Mesendoderm (in vitro differentiated cells): Measurements from ENCODE around the gene CLIP1.
A peak's percentile ranks its signal among the peaks of the same experiment; 100 is the strongest.
"Not testable (repeated sequence)": the region's sequence is repeated elsewhere in the genome, so short reads cannot be mapped to it uniquely, and the experiment has no call there.

Experiments used
- DNase-seq: peaks from one replicate; pipeline ENCODE4 v3.0.0; 2013
- H2AK5ac ChIP-seq: 2 replicates; pipeline ENCODE4 v1.6.1; 2013; ENCODE audit warnings: low read length, inconsistent platforms
- H2BK120ac ChIP-seq: 2 replicates; pipeline ENCODE4 v1.6.1; 2013; ENCODE audit warnings: low read depth, mild to moderate bottlenecking, low read length, moderate library complexity, mixed read lengths
- H2BK15ac ChIP-seq: replicated peaks from 2 replicates; pipeline ENCODE4 v1.6.1; 2013; ENCODE audit warnings: low read depth, mild to moderate bottlenecking, moderate library complexity
- H2BK5ac ChIP-seq: 2 replicates; pipeline ENCODE4 v1.6.1; 2013; ENCODE audit warnings: low read length, inconsistent platforms
- H3K18ac ChIP-seq: 2 replicates; pipeline ENCODE4 v1.6.1; 2013; ENCODE audit warnings: mild to moderate bottlenecking, low read length, mixed read lengths
- H3K23ac ChIP-seq: one replicate; pipeline ENCODE4 v1.6.1; 2013; ENCODE audit warnings: low read length
- H3K27ac ChIP-seq: 2 replicates; pipeline ENCODE4 v1.5.1; 2013; ENCODE audit warnings: low read depth, mild to moderate bottlenecking, inconsistent platforms, low read length, moderate library complexity
- H3K27me3 ChIP-seq: 2 replicates; pipeline ENCODE4 v1.6.1; 2013; ENCODE audit warnings: low read length, control low read depth, mild to moderate bottlenecking, inconsistent platforms; ENCODE audit not compliant: insufficient read depth, poor library complexity
- H3K36me3 ChIP-seq: 2 replicates; pipeline ENCODE4 v1.6.1; 2013; ENCODE audit warnings: low read length, inconsistent platforms; ENCODE audit not compliant: control insufficient read depth, insufficient read depth
- H3K4ac ChIP-seq: one replicate; pipeline ENCODE4 v1.6.1; 2013; ENCODE audit warnings: low read depth, mild to moderate bottlenecking, low read length, moderate library complexity
- H3K4me1 ChIP-seq: 2 replicates; pipeline ENCODE4 v1.6.1; 2013; ENCODE audit warnings: low read depth, low read length, inconsistent platforms; ENCODE audit not compliant: control insufficient read depth
- H3K4me2 ChIP-seq: 2 replicates; pipeline ENCODE4 v1.6.1; 2013; ENCODE audit warnings: low read length
- H3K4me3 ChIP-seq: 2 replicates; pipeline ENCODE4 v1.5.1; 2013; ENCODE audit warnings: mild to moderate bottlenecking, low read length
- H3K56ac ChIP-seq: one replicate; pipeline ENCODE4 v1.6.1; 2013; ENCODE audit warnings: low read length
- H3K79me1 ChIP-seq: 2 replicates; pipeline ENCODE4 v1.6.1; 2013; ENCODE audit warnings: low read length, inconsistent platforms
- H3K79me2 ChIP-seq: 2 replicates; pipeline ENCODE4 v1.6.1; 2013; ENCODE audit warnings: mild to moderate bottlenecking, low read length; ENCODE audit not compliant: control insufficient read depth, insufficient read depth
- H3K9ac ChIP-seq: 2 replicates; pipeline ENCODE4 v1.6.1; 2013; ENCODE audit warnings: low read length, inconsistent platforms
- H4K5ac ChIP-seq: one replicate; pipeline ENCODE4 v1.6.1; 2013; ENCODE audit warnings: low read length
- H4K8ac ChIP-seq: one replicate; pipeline ENCODE4 v1.6.1; 2013; ENCODE audit warnings: low read depth, mild to moderate bottlenecking, control low read depth, low read length, moderate library complexity
- WGBS: extraction: QIAGEN DNeasy Blood & Tissue Kit; methylation state at CpG from one replicate; pipeline ENCODE4 v1.1.7; 2013; ENCODE audit warnings: low lambda C conversion rate, missing lambda C conversion rate; ENCODE audit not compliant: insufficient coverage; ENCODE audit errors: extremely low coverage; 5-methylcytosine and 5-hydroxymethylcytosine counted together

Gene CLIP1

GRCh38 chr12:122464317-122465042, 42.0 kb upstream of the CLIP1 start:
- DNase-seq = peak; percentile 67
- H2BK15ac ChIP-seq, H3K36me3 ChIP-seq, H2BK5ac ChIP-seq, H3K79me2 ChIP-seq, H2AK5ac ChIP-seq, H3K9ac ChIP-seq, H3K27me3 ChIP-seq, H3K18ac ChIP-seq, H3K56ac ChIP-seq, H3K4ac ChIP-seq, H3K4me2 ChIP-seq, H3K4me3 ChIP-seq, H3K23ac ChIP-seq, H2BK120ac ChIP-seq, H3K4me1 ChIP-seq, H3K27ac ChIP-seq, H4K5ac ChIP-seq, H3K79me1 ChIP-seq, H4K8ac ChIP-seq: not testable (repeated sequence)
- 100% methylated on average over 3 of the region's 17 CpGs for WGBS

- WGBS = no CpG with 5 or more reads among the region's 2 CpGs
- Histone ChIP-seq H3K23ac (no peak overlapping the region), H2BK5ac (no peak overlapping the region)
Observed at GRCh38 chr12:122460641-122461040, 38.2 kb upstream of the CLIP1 start.

GRCh38 chr12:122460061-122460460, 37.6 kb upstream of the CLIP1 start:
- DNase-seq = no peak
- WGBS = no CpG with 5 or more reads among the region's 7 CpGs
- no peaks in the 10 kb centered on the region for H3K36me3 ChIP-seq

More at GRCh38 chr12:122460641-122461040, 38.2 kb upstream of the CLIP1 start:
- no peaks in the 10 kb centered on the region for H3K79me2 ChIP-seq
- no peak overlapping the region for H3K56ac ChIP-seq
- DNase-seq = no peak
- H3K4ac ChIP-seq = no peak overlapping the region
- H2AK5ac ChIP-seq = no peak overlapping the region
- H3K27me3 ChIP-seq = no peaks in the 10 kb centered on the region
- H4K8ac ChIP-seq = no peak overlapping the region
- no peak overlapping the region for H3K9ac ChIP-seq
- no peak overlapping the region for H3K4me2 ChIP-seq
- H3K79me1 ChIP-seq = no peaks in the 10 kb centered on the region
- no peak overlapping the region for H3K4me3 ChIP-seq
- H3K18ac ChIP-seq = no peak overlapping the region
- no peaks in the 10 kb centered on the region for H3K36me3 ChIP-seq
- no peaks in the 10 kb centered on the region for H3K4me1 ChIP-seq
- no peak overlapping the region for H2BK15ac ChIP-seq
- no peak overlapping the region for H2BK120ac ChIP-seq
- H3K27ac ChIP-seq = no peak overlapping the region
- no peak overlapping the region for H4K5ac ChIP-seq

GRCh38 chr12:122459211-122459610, 36.7 kb upstream of the CLIP1 start:
- no peak overlapping the region for H2BK5ac ChIP-seq
- no peak overlapping the region for H4K5ac ChIP-seq
- no peak overlapping the region for H3K56ac ChIP-seq
- no peaks in the 10 kb centered on the region for H3K79me2 ChIP-seq
- WGBS = no CpG with 5 or more reads among the region's 2 CpGs
- H3K4me2 ChIP-seq = no peak overlapping the region
- no peak overlapping the region for H3K23ac ChIP-seq
- H2BK120ac ChIP-seq = no peak overlapping the region
- no peak overlapping the region for H3K18ac ChIP-seq
- no peak overlapping the region for H3K4me3 ChIP-seq
- H3K4me1 ChIP-seq = no peaks in the 10 kb centered on the region
- no peak overlapping the region for H2AK5ac ChIP-seq
- H4K8ac ChIP-seq = no peak overlapping the region
- no peak overlapping the region for H2BK15ac ChIP-seq
- no peak for DNase-seq
- H3K79me1 ChIP-seq = no peaks in the 10 kb centered on the region
- no peaks in the 10 kb centered on the region for H3K36me3 ChIP-seq
- H3K9ac ChIP-seq = no peak overlapping the region
- no peak overlapping the region for H3K4ac ChIP-seq
- no peaks in the 10 kb centered on the region for H3K27me3 ChIP-seq
- no peak overlapping the region for H3K27ac ChIP-seq

More at GRCh38 chr12:122460061-122460460, 37.6 kb upstream of the CLIP1 start:
- Histone ChIP-seq H3K4me1 (no peaks in the 10 kb centered on the region), H3K4me3 (no peak overlapping the region), H3K4me2 (no peak overlapping the region), H3K4ac (no peak overlapping the region), H3K79me1 (no peaks in the 10 kb centered on the region), H2AK5ac (no peak overlapping the region), H3K27ac (no peak overlapping the region), H4K5ac (no peak overlapping the region), H3K79me2 (no peaks in the 10 kb centered on the region), H3K27me3 (no peaks in the 10 kb centered on the region), H2BK5ac (no peak overlapping the region), H3K56ac (no peak overlapping the region), H3K9ac (no peak overlapping the region), H2BK120ac (no peak overlapping the region), H3K23ac (no peak overlapping the region), H3K18ac (no peak overlapping the region), H4K8ac (no peak overlapping the region), H2BK15ac (no peak overlapping the region)

- H3K36me3 ChIP-seq = no peaks in the 10 kb centered on the region
- WGBS = no CpG with 5 or more reads among the region's 17 CpGs
- no peak overlapping the region for H2BK5ac ChIP-seq
Observed at GRCh38 chr12:122458105-122459035, 35.9 kb upstream of the CLIP1 start.

More at GRCh38 chr12:122458105-122459035, 35.9 kb upstream of the CLIP1 start:
- H3K56ac ChIP-seq = no peak overlapping the region
- H4K8ac ChIP-seq = no peak overlapping the region
- H3K4me2 ChIP-seq = no peak overlapping the region
- no peaks in the 10 kb centered on the region for H3K27me3 ChIP-seq
- DNase-seq = no peak
- no peak overlapping the region for H2BK120ac ChIP-seq
- no peak overlapping the region for H3K27ac ChIP-seq
- no peaks in the 10 kb centered on the region for H3K79me1 ChIP-seq
- H3K9ac ChIP-seq = no peak overlapping the region
- no peak overlapping the region for H3K23ac ChIP-seq
- no peak overlapping the region for H2BK15ac ChIP-seq
- no peak overlapping the region for H3K4ac ChIP-seq
- H3K4me3 ChIP-seq = no peak overlapping the region
- H3K18ac ChIP-seq = no peak overlapping the region
- no peaks in the 10 kb centered on the region for H3K79me2 ChIP-seq
- no peak overlapping the region for H4K5ac ChIP-seq
- no peaks in the 10 kb centered on the region for H3K4me1 ChIP-seq
- no peak overlapping the region for H2AK5ac ChIP-seq
